Stimulated activated memory B cell treated with anti-CD40 and anti-IgM and Interleukin-4, amounts not matched to agents 10 μg/mL and 1 μg/mL and 100 μg/mL, for 72 hours (primary cell): Measurements from ENCODE around the gene FHL2.
A peak's percentile ranks its signal among the peaks of the same experiment; 100 is the strongest.

Experiments used
- ATAC-seq: fragments of 150-1000 bp; cut with Tn5 transposase; 2 replicates; pipeline ENCODE4 v1.10.0; 2021
- H3K27ac Mint-ChIP-seq: one replicate; pipeline ENCODE4 v1.8.0; 2022; ENCODE audit warnings: mild to moderate bottlenecking, mixed read lengths
- H3K27me3 Mint-ChIP-seq: one replicate; pipeline ENCODE4 v1.8.0; 2022; ENCODE audit warnings: mixed read lengths
- H3K36me3 Mint-ChIP-seq: one replicate; pipeline ENCODE4 v1.8.0; 2022; ENCODE audit warnings: mixed read lengths
- H3K4me1 Mint-ChIP-seq: one replicate; pipeline ENCODE4 v1.8.0; 2022; ENCODE audit warnings: mixed read lengths
- H3K4me3 Mint-ChIP-seq: one replicate; pipeline ENCODE4 v1.8.0; 2022; ENCODE audit warnings: mild to moderate bottlenecking, moderate library complexity, mixed read lengths
- H3K9me3 Mint-ChIP-seq: one replicate; pipeline ENCODE4 v1.8.0; 2022; ENCODE audit warnings: mixed read lengths

Gene FHL2, protein sequence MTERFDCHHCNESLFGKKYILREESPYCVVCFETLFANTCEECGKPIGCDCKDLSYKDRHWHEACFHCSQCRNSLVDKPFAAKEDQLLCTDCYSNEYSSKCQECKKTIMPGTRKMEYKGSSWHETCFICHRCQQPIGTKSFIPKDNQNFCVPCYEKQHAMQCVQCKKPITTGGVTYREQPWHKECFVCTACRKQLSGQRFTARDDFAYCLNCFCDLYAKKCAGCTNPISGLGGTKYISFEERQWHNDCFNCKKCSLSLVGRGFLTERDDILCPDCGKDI

DNA sequence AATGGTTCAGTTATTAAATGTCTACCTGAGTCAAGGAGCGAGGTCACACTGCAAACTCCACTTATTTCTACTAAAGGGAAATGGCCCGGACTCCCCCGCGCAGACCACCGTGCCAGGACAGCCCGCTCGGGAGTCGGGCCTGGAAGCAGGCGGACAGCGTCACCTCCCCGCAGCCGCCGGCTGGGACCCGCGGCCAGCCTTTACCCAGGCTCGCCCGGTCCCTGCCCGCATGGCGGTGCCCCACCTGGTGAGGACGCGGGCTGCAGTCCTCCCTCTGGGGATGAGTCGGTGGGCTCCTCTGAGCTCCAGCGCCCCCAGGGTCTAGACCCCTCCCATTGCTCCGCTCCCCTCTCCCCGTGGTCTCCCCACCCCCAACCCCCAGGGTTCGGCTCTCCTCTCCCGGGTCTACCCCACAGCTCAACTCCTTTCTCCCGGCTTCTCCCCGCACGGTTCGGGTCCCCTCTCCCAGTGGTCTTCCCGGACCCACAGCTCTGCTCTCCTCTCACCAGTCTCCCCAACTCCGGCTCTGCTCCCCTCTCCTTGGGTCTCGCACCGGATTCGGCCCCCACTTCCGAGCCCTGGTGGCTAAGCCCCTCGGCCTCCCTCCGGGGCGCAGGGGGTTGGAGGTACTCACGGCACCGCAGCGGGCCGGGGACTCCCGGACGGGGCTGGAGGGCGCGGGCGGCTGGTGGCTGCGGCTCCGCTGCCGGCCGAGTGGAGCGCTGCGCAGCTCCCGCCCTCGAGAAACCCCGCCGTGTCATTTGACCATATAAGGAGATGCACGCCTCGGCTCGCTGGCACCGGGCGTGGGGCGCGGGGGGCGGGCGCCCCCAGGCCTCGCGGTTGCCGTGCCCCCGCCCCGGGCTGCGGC lies at the start of gene FHL2:
Gene FHL2, minus strand, starts transcription at position 716 of the 871 bp plus-strand sequence. CDS start 12,535 bp downstream, outside the sequence.
- Mint-ChIP-seq H3K4me3 (peak within 1 kb of the TSS; percentile 75), H3K4me1 (peaks cover 9% of the 10 kb centered on the region), H3K36me3 (no peaks in the 10 kb centered on the region), H3K27ac (no peak within 1 kb of the TSS), H3K9me3 (no peaks in the 10 kb centered on the region), H3K27me3 (peaks cover 75% of the 10 kb centered on the region)
- ATAC-seq = peak; percentile 86

DNA sequence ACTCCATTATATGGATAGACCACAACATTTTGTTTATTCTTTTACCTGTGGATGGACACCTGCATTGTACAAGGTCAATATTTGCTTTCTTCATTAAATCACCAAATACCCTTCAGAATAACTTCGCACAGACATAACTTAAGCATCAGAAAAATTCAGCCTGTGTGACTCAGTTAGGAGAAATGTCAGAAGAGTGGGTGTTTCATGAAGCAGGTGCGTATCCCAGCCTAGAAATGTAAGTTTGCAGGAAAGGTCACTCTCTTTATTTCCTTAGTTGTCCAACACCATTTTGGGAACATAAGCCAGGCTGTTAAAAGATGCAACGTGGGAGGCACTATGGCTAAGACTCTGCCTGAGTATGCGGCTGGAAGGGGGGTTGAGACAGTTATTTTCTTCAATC lies 48.6 kb upstream of the FHL2 start:
- no peak overlapping the region for H3K27ac Mint-ChIP-seq
- H3K27me3 Mint-ChIP-seq = peaks cover 27% of the 10 kb centered on the region
- no peaks in the 10 kb centered on the region for H3K9me3 Mint-ChIP-seq
- no peaks in the 10 kb centered on the region for H3K36me3 Mint-ChIP-seq
- no peaks in the 10 kb centered on the region for H3K4me1 Mint-ChIP-seq
- ATAC-seq = no peak
- no peak overlapping the region for H3K4me3 Mint-ChIP-seq

DNA sequence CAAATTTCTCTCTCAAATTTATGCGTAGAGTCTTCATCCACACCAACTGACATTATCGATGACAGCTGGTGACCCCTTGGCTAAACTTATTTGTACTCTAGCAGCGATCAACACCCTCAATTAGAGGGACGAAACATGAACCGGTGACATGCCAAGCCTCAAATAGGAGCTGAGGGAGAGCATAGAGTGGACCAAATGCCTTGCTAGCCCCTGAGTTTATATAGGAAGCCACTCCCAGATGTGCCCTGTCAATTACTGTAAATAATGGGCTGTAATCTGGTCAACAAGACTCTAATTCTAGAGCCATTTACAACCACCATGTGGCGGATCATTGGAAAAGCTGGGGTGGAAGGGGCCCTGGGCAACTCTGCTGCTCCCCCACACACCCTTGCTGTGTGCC lies 47.6 kb upstream of the FHL2 start:
- ATAC-seq = no peak
- no peak overlapping the region for H3K27ac Mint-ChIP-seq
- H3K4me1 Mint-ChIP-seq = no peaks in the 10 kb centered on the region
- H3K4me3 Mint-ChIP-seq = no peak overlapping the region
- no peaks in the 10 kb centered on the region for H3K36me3 Mint-ChIP-seq
- no peaks in the 10 kb centered on the region for H3K9me3 Mint-ChIP-seq
- H3K27me3 Mint-ChIP-seq = peaks cover 27% of the 10 kb centered on the region

DNA sequence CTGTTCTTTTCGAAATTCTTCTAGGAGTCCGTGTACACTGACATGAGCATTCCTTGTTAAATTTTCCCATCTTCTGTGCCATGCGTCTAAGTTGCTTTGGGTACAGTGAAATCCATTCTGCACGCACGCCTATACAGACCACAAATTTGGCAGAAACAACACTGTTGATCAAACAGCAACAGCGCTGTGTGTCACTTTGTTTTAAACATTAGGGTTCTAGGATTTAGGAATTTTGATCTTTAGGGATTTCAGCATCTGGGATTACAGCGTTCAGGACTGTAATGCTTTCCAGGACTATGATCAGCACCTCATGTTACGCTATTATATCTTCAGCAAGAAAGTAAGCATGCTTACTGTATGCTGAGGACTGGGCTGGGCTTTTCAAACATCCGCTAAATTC lies 47.1 kb upstream of the FHL2 start:
- Mint-ChIP-seq H3K36me3 (no peaks in the 10 kb centered on the region), H3K4me3 (no peak overlapping the region), H3K27ac (no peak overlapping the region), H3K9me3 (no peaks in the 10 kb centered on the region), H3K27me3 (peaks cover 27% of the 10 kb centered on the region), H3K4me1 (no peaks in the 10 kb centered on the region)
- no peak for ATAC-seq

DNA sequence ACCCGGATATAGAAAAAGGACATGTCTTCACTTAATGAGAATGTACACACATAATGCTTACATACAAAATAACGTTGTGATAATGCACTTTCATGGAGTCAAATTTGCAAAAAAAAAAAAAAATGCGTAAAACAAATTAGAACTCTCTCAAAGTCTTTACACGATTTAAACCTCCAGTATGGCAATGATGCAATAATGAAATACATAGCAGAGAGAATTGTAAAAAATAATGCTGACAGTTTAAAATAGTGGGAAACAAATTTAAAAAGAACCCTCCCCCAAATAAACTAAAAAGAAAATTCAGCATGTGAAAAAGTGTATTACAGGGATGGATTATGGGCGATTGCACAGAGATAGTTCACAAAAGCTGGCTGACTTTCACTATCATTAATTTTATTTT lies 46.6 kb upstream of the FHL2 start:
- peaks cover 25% of the 10 kb centered on the region for H3K27me3 Mint-ChIP-seq
- H3K4me3 Mint-ChIP-seq = no peak overlapping the region
- H3K36me3 Mint-ChIP-seq = no peaks in the 10 kb centered on the region
- no peak overlapping the region for H3K27ac Mint-ChIP-seq
- no peaks in the 10 kb centered on the region for H3K4me1 Mint-ChIP-seq
- no peaks in the 10 kb centered on the region for H3K9me3 Mint-ChIP-seq
- ATAC-seq = no peak

DNA sequence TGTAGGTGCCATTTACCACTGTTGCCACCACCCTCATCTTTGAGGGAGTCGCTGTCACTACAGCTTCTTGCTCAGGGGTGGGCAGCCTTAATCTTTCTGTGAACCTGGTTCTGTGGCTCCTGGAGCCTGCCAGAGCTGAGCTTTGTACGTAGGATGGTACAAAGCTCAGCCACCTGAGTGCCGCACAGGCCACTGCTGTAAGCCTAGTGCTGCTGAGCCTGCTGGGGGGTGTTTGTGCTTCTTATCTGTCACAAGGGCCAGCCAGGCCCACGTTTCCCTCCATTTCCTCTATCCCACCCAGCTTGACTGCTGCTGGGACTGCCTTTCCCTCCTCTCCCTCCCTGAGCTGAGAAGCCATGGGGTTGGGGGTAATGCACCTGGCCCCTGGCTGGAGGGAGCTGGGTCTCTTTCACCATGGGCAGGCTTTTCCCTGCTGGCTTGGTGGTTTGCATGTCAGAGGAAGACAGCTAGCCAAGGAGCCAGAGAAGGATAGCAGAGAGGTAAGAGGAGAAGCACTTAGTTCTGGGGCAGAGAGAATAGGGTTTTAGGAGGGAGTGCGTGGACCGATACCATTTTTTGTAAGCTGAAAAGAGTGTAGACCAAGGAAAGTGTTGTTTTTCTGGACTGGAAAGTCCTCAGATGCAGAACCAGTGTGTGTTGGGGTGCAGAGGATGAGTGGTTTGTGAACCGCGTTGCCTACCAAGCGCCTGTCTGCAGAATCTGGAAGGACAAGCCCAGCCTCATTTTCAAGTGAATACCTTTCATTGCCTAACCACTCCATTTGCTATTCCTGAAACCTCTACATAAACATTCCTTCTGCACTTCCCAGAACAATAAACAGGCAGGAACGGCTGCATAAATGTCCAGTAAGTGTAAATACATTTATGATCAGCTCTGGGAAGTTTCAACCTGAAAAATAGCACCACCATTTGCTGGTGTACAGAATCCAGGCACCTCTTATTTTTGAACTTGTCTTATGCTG lies 45.1 kb upstream of the FHL2 start:
- Mint-ChIP-seq H3K4me3 (no peak overlapping the region), H3K4me1 (no peaks in the 10 kb centered on the region), H3K36me3 (no peaks in the 10 kb centered on the region), H3K27ac (no peak overlapping the region), H3K9me3 (no peaks in the 10 kb centered on the region), H3K27me3 (peaks cover 19% of the 10 kb centered on the region)
- no peak for ATAC-seq

DNA sequence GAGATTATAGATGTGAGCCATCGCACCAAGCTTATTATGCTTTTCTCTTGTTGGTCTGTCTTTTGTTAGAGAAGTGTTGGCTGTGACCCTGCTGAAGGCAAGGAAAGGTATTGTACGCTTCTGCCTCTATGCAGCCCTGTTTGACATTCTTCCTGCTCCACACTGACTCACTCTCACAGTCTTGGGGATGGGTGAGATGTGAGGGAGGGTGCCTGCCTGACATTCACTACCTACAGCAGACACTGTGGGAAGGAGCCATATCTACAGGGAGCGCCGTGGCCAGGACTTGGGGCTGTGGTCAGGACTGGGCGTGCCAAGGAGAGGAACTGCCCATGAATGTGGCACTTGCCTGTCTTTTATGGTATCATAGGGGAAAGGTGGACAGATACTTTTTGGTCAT lies 43.9 kb upstream of the FHL2 start:
- Mint-ChIP-seq H3K27ac (no peak overlapping the region), H3K27me3 (peaks cover 15% of the 10 kb centered on the region), H3K9me3 (no peaks in the 10 kb centered on the region), H3K36me3 (no peaks in the 10 kb centered on the region), H3K4me3 (no peak overlapping the region), H3K4me1 (no peaks in the 10 kb centered on the region)
- ATAC-seq = no peak

DNA sequence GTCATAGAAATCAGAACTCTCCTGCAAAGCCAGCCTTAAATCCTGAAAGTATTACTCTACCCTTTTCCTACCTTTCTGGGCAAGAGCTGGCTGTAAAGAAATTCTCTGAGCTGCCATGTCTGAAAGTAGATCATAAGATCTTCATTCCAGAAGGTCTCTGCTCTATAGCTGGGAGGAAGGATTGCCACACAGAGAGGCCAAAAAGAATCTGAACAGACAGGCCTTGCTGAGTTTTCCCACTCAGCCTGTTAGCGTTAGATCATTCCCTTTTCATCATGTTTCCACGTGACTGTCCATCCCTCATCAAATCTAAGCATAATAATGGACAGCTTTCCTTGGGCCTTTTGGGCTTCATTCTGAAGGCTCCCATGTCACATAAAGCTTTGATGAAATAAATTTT lies 43.2 kb upstream of the FHL2 start:
- Mint-ChIP-seq H3K27me3 (peaks cover 9% of the 10 kb centered on the region), H3K4me3 (no peak overlapping the region)

DNA sequence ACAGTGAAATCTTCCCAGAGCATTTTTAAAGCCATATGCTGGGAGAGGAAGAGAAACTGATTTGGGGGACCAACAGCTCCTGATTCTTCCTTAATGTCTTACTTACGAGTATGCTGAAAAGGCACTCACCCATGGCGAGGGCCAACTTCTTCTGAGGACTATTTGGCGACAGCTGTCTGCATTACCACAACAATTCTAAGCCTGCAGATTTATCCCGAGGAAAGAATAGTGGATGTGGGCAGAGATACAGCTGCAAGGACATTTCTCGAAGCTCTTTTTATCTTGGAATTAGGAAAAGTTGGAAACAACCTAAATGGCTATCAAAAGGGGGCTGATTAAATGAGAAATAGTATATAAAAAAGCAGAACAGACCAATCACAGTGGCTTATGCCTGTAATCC lies 40.3 kb upstream of the FHL2 start:
- H3K27ac Mint-ChIP-seq = no peak overlapping the region
- ATAC-seq = no peak
- H3K9me3 Mint-ChIP-seq = no peaks in the 10 kb centered on the region
- no peak overlapping the region for H3K4me3 Mint-ChIP-seq
- peaks cover 9% of the 10 kb centered on the region for H3K27me3 Mint-ChIP-seq
- H3K36me3 Mint-ChIP-seq = no peaks in the 10 kb centered on the region
- H3K4me1 Mint-ChIP-seq = no peaks in the 10 kb centered on the region

More for the DNA sequence above, 43.2 kb upstream of the FHL2 start:
- Mint-ChIP-seq H3K36me3 (no peaks in the 10 kb centered on the region), H3K27ac (no peak overlapping the region), H3K9me3 (no peaks in the 10 kb centered on the region), H3K4me1 (no peaks in the 10 kb centered on the region)
- ATAC-seq = no peak

DNA sequence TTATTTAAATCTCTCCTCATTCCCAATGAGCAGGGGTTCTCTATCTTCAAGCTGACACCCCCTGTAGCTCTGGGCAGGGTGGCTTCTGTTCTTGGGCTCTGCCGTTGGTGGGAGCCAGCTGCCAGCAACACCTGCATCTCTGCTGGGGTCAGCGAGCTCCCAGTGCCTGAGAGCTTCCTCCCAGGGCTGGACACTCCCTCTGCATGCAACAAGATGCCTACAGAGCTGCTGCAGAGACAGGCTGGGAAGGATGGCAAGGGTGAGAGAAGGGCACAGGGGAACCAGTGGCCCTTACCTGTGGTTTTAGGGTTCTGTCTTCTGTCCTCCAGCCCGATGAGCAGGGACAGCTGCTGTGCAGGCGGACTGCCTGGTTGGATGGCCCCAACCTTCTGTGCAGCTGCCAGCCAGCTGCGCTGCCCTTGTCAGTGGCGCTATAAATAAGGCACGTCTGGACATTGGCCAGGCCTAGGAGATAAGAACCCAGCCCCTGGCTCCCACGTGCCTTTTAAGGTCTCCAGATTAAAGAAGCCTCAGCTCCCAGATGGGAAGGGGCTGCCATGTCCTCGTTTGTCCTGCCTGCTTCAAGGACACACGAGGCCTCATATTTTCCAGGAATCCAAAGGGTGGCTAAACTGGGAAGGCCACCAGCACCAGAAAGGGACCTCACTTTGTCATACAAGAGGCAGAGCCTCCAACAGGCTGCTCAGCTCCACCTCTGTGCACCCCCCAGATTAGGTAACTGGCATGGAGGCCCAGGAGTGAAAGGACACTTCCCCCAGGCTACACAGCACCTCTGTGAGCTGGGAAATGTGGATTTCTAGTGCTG lies 39.5 kb upstream of the FHL2 start:
- Mint-ChIP-seq H3K27ac (no peak overlapping the region), H3K9me3 (no peaks in the 10 kb centered on the region), H3K27me3 (peaks cover 9% of the 10 kb centered on the region), H3K36me3 (no peaks in the 10 kb centered on the region), H3K4me1 (no peaks in the 10 kb centered on the region), H3K4me3 (no peak overlapping the region)
- ATAC-seq = peak; percentile 10

DNA sequence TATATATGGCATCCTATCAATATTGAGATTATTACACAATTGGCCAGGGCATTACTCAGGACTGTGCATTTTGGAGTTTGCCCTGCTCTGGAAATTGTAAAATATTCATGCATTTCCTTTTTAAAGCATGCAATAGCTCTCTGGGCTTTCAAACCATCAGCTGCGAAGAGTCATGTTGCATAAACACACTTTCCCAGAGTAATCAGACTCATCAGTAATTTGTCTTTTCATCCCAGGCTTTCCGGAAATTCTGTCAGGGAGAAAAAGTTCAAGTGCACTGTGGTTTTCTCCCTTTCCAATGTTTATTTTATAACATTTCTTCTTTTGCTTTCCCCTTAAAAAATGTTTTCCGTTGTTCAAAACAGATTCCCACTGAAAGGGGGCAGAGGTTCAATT lies 38.9 kb upstream of the FHL2 start:
- Mint-ChIP-seq H3K36me3 (no peaks in the 10 kb centered on the region), H3K4me1 (no peaks in the 10 kb centered on the region), H3K4me3 (no peak overlapping the region), H3K27me3 (peaks cover 9% of the 10 kb centered on the region), H3K27ac (no peak overlapping the region), H3K9me3 (no peaks in the 10 kb centered on the region)
- ATAC-seq = no peak

DNA sequence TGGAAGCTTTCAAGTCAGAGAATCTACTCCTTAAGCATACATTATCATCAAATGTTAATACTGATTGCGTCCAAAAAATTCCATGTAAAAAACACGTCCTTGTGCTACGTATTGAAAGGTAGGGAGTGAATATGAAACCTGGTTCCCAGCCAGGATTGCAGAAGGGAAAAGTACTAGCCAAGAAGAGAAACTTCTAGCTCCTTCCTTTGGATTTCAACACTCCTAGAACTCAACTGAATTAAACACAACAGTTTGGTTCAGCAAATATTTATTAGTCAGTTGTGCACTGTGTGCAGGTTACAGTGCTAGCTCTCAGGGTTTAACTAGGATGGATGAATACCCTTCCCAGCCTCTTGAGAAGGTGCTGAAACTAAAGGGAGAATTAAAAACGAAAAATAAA lies 33.9 kb upstream of the FHL2 start:
- Mint-ChIP-seq H3K27me3 (peaks cover 14% of the 10 kb centered on the region), H3K27ac (no peak overlapping the region), H3K9me3 (peaks cover 4% of the 10 kb centered on the region), H3K4me3 (no peak overlapping the region), H3K4me1 (no peaks in the 10 kb centered on the region), H3K36me3 (no peaks in the 10 kb centered on the region)
- ATAC-seq = no peak

DNA sequence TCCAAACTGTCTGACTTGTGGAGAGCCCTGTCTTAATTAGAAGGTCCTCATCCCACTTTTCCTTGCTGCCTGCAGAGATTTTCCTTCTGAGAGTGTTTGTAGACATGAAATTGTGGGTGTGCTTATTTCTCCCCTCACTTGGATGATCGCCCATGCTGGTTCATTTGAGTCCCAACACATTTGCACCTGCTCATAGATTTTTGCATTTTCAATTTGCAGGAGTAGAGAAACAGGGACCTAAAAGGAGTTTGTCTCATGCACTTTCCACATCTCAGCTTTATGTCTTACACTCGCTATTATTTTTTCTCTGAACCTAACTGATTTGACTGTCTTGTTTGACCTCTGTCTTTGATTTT lies 33.2 kb upstream of the FHL2 start:
- peaks cover 20% of the 10 kb centered on the region for H3K27me3 Mint-ChIP-seq
- peaks cover 4% of the 10 kb centered on the region for H3K9me3 Mint-ChIP-seq
- H3K36me3 Mint-ChIP-seq = no peaks in the 10 kb centered on the region
- no peaks in the 10 kb centered on the region for H3K4me1 Mint-ChIP-seq
- no peak overlapping the region for H3K27ac Mint-ChIP-seq
- no peak overlapping the region for H3K4me3 Mint-ChIP-seq
- ATAC-seq = no peak

DNA sequence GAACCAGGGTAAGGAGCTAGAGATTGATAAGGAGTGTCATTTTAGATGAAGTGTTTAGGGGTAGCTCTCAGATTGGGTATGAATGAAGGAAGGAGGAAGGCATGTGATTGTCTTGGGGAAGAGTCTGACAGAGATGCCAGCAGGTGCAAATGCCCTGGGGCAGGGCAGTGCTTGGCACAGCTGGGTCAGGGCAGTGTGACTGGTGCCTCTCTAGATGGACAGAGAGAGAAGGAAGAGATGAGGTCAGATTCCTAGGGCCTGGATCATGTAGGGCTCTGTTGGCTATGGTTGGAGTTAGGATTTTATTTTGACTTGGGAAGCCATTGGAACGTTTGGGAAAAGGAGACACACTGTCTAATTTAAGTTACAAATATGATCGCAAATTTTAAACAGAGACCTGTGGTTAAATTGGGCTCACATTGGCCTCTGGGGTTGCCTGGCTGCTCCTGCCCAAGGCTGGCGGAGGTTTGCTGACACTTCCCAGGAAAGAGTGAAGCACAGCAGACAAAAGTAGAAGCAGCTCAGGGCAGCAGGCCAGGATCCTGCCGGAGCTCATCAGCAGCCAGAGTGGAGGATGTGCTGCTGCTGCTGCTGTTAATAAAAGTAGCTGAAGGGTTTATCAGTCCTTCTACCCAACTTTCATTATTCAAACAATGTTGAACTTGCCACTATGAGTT lies 32.7 kb upstream of the FHL2 start:
- no peak overlapping the region for H3K27ac Mint-ChIP-seq
- peaks cover 4% of the 10 kb centered on the region for H3K9me3 Mint-ChIP-seq
- no peak overlapping the region for H3K4me3 Mint-ChIP-seq
- H3K4me1 Mint-ChIP-seq = no peaks in the 10 kb centered on the region
- peaks cover 25% of the 10 kb centered on the region for H3K27me3 Mint-ChIP-seq
- H3K36me3 Mint-ChIP-seq = no peaks in the 10 kb centered on the region
- ATAC-seq = no peak
